Measurements from ENCODE around the gene AP3S2. TPM values are rescaled to one million over a fixed set of nuclear protein-coding genes. Genes with fewer than 3 reads are reported as not detected.

The AP3S2 gene
- total and polyA plus RNA-seq, 2 of the 13 experiments (the other 11 are each of a cell fraction or from before 2014, with no cell fraction given): 17.6 to 44.4 TPM

DNA sequence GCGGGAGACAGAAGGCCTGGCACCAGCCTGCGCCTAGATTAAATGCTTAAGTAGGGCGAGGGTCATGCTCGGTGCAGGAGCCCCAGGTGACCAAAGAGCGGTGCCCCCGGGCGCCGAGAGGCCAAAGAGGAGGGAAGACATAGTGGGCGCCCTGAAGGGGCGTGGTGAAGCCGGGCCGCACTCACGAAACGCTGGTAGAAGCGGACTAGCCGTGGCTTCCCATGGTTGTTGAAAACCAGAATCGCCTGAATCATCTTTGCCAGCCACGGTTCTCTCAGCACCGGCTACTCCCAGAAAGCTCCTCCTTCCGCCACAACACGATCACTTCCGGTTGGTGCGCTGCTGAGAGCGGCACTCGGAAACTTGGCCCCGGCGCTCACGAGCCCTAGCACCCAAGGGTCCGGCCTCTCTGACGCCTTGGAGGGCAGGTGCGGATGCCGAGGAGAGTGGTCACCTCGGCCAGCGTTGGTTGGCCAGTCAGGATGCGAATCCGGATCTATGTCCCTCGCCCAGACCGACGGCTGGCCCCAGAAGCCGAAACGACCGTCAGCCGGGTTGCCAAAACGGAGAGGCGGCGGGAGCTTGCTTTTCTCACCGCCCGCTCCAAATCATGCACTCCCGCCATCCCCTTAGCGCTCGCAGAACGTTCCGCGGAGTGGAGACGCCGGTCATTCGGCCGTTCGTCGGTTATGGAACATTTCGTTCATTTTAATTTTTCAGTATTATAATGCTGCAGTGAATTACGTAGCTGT, at the start of gene AP3S2 (continued):
- TF ChIP-seq ZNF687 (CRISPR knock-in tag; IDR thresholded peaks at IDR 0.05) (peak; percentile 99), ZSCAN9 (CRISPR knock-in tag; IDR thresholded peaks at IDR 0.05; ENCODE audit: borderline replicate concordance) (peak; percentile 88; the same call in 1 of the 2 replicates), PATZ1 (CRISPR knock-in tag; IDR thresholded peaks at IDR 0.05) (peak; percentile 65), SIX1 (CRISPR knock-in tag; IDR thresholded peaks at IDR 0.05; ENCODE audit: borderline replicate concordance) (peak; percentile 59; the same call in 1 of the 2 replicates), NCOA2 (CRISPR knock-in tag; IDR thresholded peaks at IDR 0.05) (peak; percentile 74), ZNF629 (CRISPR knock-in tag; conservative IDR thresholded peaks at IDR 0.05) (peak; percentile 24; the same call in 1 of the 2 replicates), ZNF780A (CRISPR knock-in tag; IDR thresholded peaks at IDR 0.05) (peak; percentile 93; the same call in 1 of the 2 replicates), ZNF703 (CRISPR knock-in tag; IDR thresholded peaks at IDR 0.05; ENCODE audit: borderline replicate concordance) (peak; percentile 86; the same call in 1 of the 2 replicates), ZSCAN12 (CRISPR knock-in tag; IDR thresholded peaks at IDR 0.05) (0 out of 2 replicates have a peak, but pooled peaks have one; percentile 25), MYNN (CRISPR knock-in tag; IDR thresholded peaks at IDR 0.05; ENCODE audit: low read depth) (peak; percentile 94; the same call in 1 of the 2 replicates), CHCHD3 (CRISPR knock-in tag; IDR thresholded peaks at IDR 0.05) (no peak), HMGXB4 (CRISPR knock-in tag; IDR thresholded peaks at IDR 0.05; ENCODE audit: borderline replicate concordance in 1 of 2, low read depth in 1 of 2) (peak; percentile 97 to 98), ZFYVE20 (CRISPR knock-in tag; IDR thresholded peaks at IDR 0.05; ENCODE audit: borderline replicate concordance, low read depth) (peak; percentile 21; the same call in 1 of the 2 replicates)
- TF ChIP-seq, protein P1, sequence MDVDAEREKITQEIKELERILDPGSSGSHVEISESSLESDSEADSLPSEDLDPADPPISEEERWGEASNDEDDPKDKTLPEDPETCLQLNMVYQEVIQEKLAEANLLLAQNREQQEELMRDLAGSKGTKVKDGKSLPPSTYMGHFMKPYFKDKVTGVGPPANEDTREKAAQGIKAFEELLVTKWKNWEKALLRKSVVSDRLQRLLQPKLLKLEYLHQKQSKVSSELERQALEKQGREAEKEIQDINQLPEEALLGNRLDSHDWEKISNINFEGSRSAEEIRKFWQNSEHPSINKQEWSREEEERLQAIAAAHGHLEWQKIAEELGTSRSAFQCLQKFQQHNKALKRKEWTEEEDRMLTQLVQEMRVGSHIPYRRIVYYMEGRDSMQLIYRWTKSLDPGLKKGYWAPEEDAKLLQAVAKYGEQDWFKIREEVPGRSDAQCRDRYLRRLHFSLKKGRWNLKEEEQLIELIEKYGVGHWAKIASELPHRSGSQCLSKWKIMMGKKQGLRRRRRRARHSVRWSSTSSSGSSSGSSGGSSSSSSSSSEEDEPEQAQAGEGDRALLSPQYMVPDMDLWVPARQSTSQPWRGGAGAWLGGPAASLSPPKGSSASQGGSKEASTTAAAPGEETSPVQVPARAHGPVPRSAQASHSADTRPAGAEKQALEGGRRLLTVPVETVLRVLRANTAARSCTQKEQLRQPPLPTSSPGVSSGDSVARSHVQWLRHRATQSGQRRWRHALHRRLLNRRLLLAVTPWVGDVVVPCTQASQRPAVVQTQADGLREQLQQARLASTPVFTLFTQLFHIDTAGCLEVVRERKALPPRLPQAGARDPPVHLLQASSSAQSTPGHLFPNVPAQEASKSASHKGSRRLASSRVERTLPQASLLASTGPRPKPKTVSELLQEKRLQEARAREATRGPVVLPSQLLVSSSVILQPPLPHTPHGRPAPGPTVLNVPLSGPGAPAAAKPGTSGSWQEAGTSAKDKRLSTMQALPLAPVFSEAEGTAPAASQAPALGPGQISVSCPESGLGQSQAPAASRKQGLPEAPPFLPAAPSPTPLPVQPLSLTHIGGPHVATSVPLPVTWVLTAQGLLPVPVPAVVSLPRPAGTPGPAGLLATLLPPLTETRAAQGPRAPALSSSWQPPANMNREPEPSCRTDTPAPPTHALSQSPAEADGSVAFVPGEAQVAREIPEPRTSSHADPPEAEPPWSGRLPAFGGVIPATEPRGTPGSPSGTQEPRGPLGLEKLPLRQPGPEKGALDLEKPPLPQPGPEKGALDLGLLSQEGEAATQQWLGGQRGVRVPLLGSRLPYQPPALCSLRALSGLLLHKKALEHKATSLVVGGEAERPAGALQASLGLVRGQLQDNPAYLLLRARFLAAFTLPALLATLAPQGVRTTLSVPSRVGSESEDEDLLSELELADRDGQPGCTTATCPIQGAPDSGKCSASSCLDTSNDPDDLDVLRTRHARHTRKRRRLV (CRISPR knock-in tag; IDR thresholded peaks at IDR 0.05): peak; percentile 82; the same call in 1 of the 2 replicates

All from HepG2 (cell line).